GM13977 (cell line): Measurements from ENCODE around the gene IFI27.

Experiments used
- DNase-seq: peaks from one replicate; pipeline ENCODE4 v3.0.0; 2012; ENCODE audit warnings: low spot score
- in situ Hi-C: fragments of 300-500 bp; cut with MboI; formaldehyde crosslinking; loops from one replicate; pipeline ENCODE4 v1.12.0; 2022; ENCODE audit warnings: low sequenced_read_pairs, low pct_unique_long_range_greater_than_20kb, mixed read lengths, inconsistent platforms; ENCODE audit not compliant: unreplicated experiment
- TF ChIP-seq, protein P1 (sequence below): IDR thresholded peaks from 2 replicates; pipeline ENCODE4 v1.5.1; 2012; ENCODE audit warnings: mild to moderate bottlenecking, control low read depth; ENCODE audit not compliant: insufficient read depth; ENCODE audit errors: extremely low read depth, missing control alignments

The IFI27 gene

DNA sequence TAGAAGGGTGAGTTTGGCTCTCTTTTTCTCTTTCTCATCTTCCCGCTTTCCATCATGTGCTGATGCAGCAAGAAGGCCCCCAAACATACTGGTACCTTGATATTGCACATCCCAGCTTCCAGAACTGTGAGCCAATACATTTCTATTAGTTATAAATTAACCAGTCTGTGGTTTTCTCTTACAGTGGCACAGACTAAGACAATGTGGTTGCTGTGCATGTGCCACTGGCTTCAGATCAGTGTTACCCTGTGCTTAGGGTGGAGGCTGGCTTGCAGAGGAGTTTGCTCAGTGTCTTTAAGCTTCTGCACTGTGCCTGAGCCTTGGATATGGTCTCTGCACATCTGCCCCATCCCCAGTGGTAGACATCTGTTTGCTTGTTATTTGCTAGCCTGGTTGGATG lies 13.3 kb downstream of the IFI27 start:
- no peak for DNase-seq
- in situ Hi-C loops = no loop called here
- TF ChIP-seq, protein P1, sequence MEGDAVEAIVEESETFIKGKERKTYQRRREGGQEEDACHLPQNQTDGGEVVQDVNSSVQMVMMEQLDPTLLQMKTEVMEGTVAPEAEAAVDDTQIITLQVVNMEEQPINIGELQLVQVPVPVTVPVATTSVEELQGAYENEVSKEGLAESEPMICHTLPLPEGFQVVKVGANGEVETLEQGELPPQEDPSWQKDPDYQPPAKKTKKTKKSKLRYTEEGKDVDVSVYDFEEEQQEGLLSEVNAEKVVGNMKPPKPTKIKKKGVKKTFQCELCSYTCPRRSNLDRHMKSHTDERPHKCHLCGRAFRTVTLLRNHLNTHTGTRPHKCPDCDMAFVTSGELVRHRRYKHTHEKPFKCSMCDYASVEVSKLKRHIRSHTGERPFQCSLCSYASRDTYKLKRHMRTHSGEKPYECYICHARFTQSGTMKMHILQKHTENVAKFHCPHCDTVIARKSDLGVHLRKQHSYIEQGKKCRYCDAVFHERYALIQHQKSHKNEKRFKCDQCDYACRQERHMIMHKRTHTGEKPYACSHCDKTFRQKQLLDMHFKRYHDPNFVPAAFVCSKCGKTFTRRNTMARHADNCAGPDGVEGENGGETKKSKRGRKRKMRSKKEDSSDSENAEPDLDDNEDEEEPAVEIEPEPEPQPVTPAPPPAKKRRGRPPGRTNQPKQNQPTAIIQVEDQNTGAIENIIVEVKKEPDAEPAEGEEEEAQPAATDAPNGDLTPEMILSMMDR = no peak

DNA sequence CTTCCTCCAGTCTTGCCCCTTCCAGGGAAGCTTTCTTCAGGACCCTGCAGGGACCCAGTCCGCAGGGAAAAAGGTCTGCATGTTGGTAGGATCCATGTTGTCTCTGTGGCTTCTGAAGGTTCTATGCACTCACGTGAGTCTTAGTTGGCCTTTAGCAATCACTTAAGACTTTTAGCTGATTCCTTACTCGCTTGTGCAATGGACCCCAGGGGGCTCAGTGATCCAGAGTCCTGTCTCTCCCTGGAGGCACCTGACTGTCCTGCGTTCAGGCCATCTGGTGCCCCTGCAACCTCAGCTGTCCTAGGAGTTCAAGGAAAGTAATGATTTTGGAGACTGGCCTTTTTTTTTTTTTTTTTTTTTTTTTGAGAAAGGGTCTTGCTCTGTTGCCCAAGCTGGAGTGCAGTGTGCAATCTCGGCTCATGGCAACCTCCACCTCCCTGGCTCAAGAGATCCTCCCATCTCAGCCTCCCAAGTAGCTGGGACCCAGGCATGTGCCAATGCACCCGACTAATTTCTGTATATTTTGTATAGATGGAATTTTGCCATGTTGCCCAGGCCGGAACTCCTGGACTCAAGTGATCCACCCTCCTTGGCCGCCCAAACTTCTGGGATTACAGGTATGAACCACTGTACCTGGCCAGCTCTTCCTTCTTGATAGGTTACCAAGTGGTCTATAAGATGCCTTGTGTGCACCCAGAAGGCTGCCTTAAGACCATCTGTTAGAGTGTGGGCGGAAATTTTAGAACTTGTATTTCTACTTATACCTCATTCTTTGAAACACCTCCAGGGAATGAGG lies 14.2 kb downstream of the IFI27 start:
- in situ Hi-C loops = loop anchor here (25.0 kb wide), 1 partner anchor 87 kb away; the partner anchor contains the start of gene OTUB2
- TF ChIP-seq, protein P1 = no peak
- DNase-seq = no peak

DNA sequence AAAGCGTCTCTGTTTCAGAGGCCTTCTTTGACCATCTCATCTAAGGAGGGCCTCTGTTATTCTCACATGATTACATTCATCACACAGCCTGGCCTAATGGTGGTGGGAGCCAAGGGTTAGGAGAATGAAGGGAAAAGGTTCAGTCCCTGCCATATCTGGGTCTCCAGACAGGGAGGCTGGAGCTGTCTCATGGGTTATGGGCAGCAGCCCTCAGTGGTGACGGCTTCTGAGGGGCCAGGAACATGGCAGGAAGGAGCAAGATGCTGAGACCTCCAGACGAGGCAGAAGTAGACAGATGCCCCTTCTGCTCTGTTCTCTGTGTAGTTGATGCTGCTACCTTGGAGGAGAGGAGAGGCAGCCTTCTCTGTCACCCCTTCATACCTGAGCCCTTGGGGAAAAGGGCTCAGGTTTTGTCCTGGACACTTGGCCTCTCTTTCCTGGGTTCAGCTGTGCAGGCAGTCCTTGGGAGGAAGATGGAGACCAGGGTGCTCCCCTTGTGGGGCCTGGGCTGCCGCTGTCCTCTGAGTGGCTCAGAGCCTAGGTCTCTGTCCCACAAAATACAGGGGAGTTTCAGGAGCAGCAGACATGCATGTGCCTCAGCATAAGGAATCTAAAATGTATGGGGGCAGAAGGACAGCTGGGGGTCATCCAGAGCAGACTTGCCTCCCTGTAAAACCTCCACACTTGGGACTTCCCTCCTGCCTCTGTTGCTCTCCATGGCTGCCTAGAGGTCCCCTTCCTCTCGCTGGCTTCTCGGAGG lies 15.3 kb downstream of the IFI27 start:
- TF ChIP-seq, protein P1 = no peak
- in situ Hi-C loops = loop anchor here (25.0 kb wide), 1 partner anchor 89 kb away; the partner anchor contains the start of gene OTUB2
- no peak for DNase-seq

DNA sequence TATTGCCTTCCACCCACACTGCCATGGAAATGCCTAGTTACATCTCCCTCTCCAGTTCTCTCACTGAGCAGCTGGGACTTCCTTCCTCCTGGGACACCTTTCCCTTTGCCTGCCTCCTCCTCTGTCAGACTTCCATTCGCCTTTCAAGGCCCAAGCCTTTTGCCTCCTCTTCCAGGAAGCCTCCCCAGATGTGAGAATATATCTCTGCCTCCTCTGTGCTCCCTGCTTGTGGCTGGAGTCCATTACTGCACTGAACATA lies 15.8 kb downstream of the IFI27 start:
- in situ Hi-C loops = loop anchor here (25.0 kb wide), 1 partner anchor 89 kb away; the partner anchor contains the start of gene OTUB2
- DNase-seq = no peak
- TF ChIP-seq, protein P1 = no peak

DNA sequence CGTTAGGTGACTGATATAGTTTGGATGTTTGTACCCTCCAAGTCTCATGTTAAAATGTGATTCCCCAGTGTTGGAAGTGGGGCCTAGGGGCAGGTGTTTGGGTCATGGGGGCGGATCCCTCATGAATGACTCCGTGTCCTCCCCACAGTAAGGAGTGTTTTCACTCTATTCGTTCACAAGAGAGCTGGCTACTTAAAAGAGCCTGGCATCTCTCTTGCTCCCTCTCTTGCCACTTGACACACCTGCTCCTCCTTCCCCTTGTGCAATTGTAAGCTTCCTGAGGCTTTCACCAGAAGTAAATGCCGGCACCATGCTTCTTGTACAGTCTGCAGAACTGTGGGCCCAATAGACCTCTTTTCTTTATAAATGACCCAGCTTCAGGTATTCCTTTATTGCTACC lies 16.3 kb downstream of the IFI27 start:
- no peak for DNase-seq
- in situ Hi-C loops = loop anchor here (25.0 kb wide), 1 partner anchor 89 kb away; the partner anchor contains the start of gene OTUB2
- TF ChIP-seq, protein P1 = no peak

DNA sequence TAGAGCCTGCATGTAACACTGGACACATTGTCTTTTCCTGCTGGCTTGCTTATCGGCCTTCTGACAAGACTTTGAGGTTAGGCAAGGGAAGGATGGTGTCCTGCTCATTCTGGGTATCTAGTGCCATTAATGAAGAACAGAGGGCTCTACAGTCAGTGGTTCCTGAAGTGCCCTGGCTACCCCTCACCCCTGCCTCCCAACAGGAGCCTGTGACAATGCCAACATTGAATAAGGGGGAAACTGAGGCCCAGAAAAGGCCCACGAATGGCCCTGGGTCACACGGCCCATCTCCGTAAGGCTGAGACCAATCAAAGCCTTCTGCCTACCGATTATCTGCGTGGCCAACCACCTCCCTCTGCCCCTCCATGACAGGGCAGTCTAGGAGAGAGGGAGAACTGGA lies 16.8 kb downstream of the IFI27 start:
- in situ Hi-C loops = loop anchor here (25.0 kb wide), 1 partner anchor 90 kb away; the partner anchor contains the start of gene OTUB2
- TF ChIP-seq, protein P1 = no peak
- DNase-seq = no peak
